GM12878 (cell line): ENCODE data around the gene CRP. TPM values are rescaled to one million over a fixed set of nuclear protein-coding genes. Genes with fewer than 3 reads are reported as not detected.

Source experiments
- ATAC-seq: fragments of 200-7000 bp; cut with Tn5 transposase; 3 replicates; pipeline ENCODE4 v1.9.1; 2020; ENCODE audit warnings: mild to moderate bottlenecking, moderate library complexity
- BruUV-seq: library from RNA; stranded (reverse); fragments of 400-500 nt; replicated peaks from 2 replicates; lab custom pipeline; 2021; lab: Mats Ljungman, UMichigan
- CTCF ChIA-PET: fragments of 300-600 bp; sonication (Branson Sonifier 250); formaldehyde crosslinking; extraction: SDS; loops from one replicate; lab custom pipeline; 2021; ENCODE audit warnings: inconsistent platforms; lab: Yijun Ruan, JAX
- POLR2A ChIA-PET: fragments of 350-600 bp; formaldehyde crosslinking; extraction: SDS; loops from one replicate; lab custom pipeline; 2021; ENCODE audit warnings: inconsistent platforms; lab: Charles Lee
- RAD21 ChIA-PET: fragments of 300-600 bp; sonication (Branson Sonifier 250); formaldehyde crosslinking; loops from one replicate; lab custom pipeline; 2023; ENCODE audit warnings: antibody characterized with exemption; ENCODE audit not compliant: unreplicated experiment; lab: Charles Lee
- SMC1A ChIA-PET: fragments of 300-600 bp; sonication (Branson Sonifier 250); formaldehyde crosslinking; loops from one replicate; lab custom pipeline; 2023; ENCODE audit not compliant: unreplicated experiment, uncharacterized antibody; lab: Charles Lee
- DNase-seq: peaks from one replicate; pipeline ENCODE4 v3.0.0-alpha.2; 2011; ENCODE audit warnings: low read depth, low spot score
- FAIRE-seq: peaks from 3 replicates; lab custom pipeline; 2011; peaks lifted over from hg19 to GRCh38; lab: Jason Lieb, UNC
- H2AFZ ChIP-seq: 2 replicates; pipeline ENCODE4 v1.6.0; 2011; ENCODE audit warnings: low read depth, low read length, control low read depth; ENCODE audit not compliant: control insufficient read depth
- H3K27ac ChIP-seq: 2 replicates; pipeline ENCODE4 v1.5.1; 2011; ENCODE audit warnings: control low read depth; ENCODE audit not compliant: control insufficient read depth, insufficient read depth
- H3K27me3 ChIP-seq, 2 experiments: replicated peaks in 1 of 2; 2 replicates each; pipeline versions ENCODE4 v1.6.0 to v1.6.1; 2011; ENCODE audit warnings: low read length in 1 of 2; ENCODE audit not compliant: control insufficient read depth in 2 of 2, insufficient read depth in 2 of 2
- H3K36me3 ChIP-seq, 2 experiments: 2 replicates each; pipeline ENCODE4 v1.5.1; 2011; ENCODE audit warnings: low read length in 1 of 2; ENCODE audit not compliant: control insufficient read depth in 2 of 2, insufficient read depth in 2 of 2
- H3K4me1 ChIP-seq: 2 replicates; pipeline ENCODE4 v1.6.1; 2011; ENCODE audit warnings: mild to moderate bottlenecking, low read length, moderate library complexity, mixed read lengths; ENCODE audit not compliant: control insufficient read depth, insufficient read depth
- H3K4me2 ChIP-seq: 2 replicates; pipeline ENCODE4 v1.6.0; 2011; ENCODE audit warnings: control low read depth; ENCODE audit not compliant: control insufficient read depth, insufficient read depth
- H3K4me3 ChIP-seq: fragments of 200-600 bp; sonication (generic); 2 replicates; pipeline ENCODE4 v1.5.1; 2016
- H3K79me2 ChIP-seq: 2 replicates; pipeline ENCODE4 v1.6.0; 2011; ENCODE audit warnings: low read length; ENCODE audit not compliant: control insufficient read depth, insufficient read depth
- H3K9ac ChIP-seq: 2 replicates; pipeline ENCODE4 v1.8.0; 2011; ENCODE audit warnings: low read length, control low read depth, mixed read lengths; ENCODE audit not compliant: control insufficient read depth, insufficient read depth
- H3K9me3 ChIP-seq: replicated peaks from 3 replicates; pipeline ENCODE4 v1.5.1; 2011; ENCODE audit warnings: mild to moderate bottlenecking, low read length; ENCODE audit not compliant: control insufficient read depth, insufficient read depth
- H4K20me1 ChIP-seq: 2 replicates; pipeline ENCODE4 v1.6.0; 2011; ENCODE audit not compliant: control insufficient read depth, insufficient read depth
- CEBPB ChIP-seq, 2 experiments: fragments of 150-350 bp in 1 of 2; IDR thresholded peaks; 2 replicates each; pipeline ENCODE4 v1.6.1; 2012 to 2014; ENCODE audit warnings: low read depth in 2 of 2, low read length in 2 of 2, borderline replicate concordance in 1 of 2, inconsistent platforms in 1 of 2
- CHD2 ChIP-seq: IDR thresholded peaks from 2 replicates; pipeline ENCODE4 v1.6.1; 2011; ENCODE audit warnings: low read depth, low read length, improper control_type of control experiment, borderline replicate concordance
- DPF2 ChIP-seq: fragments of 450-650 bp; IDR thresholded peaks from 2 replicates; pipeline ENCODE4 v1.6.1; 2017; ENCODE audit warnings: mild to moderate bottlenecking
- ELK1 ChIP-seq: IDR thresholded peaks from 2 replicates; pipeline ENCODE4 v1.6.1; 2012; ENCODE audit warnings: low read depth, low read length, improper control_type of control experiment
- FOXK2 ChIP-seq: fragments of 450-650 bp; IDR thresholded peaks from 2 replicates; pipeline ENCODE4 v1.6.1; 2017; ENCODE audit warnings: mild to moderate bottlenecking, moderate library complexity
- HCFC1 ChIP-seq: fragments of 150-350 bp; IDR thresholded peaks from 2 replicates; pipeline ENCODE4 v1.6.1; 2014; ENCODE audit warnings: low read length
- IRF4 ChIP-seq: IDR thresholded peaks from 2 replicates; pipeline ENCODE4 v1.6.1; 2011; ENCODE audit warnings: low read depth, low read length
- IRF5 ChIP-seq: fragments of 450-650 bp; IDR thresholded peaks from 2 replicates; pipeline ENCODE4 v1.6.1; 2017; ENCODE audit warnings: borderline replicate concordance
- PAX8 ChIP-seq: fragments of 450-650 bp; IDR thresholded peaks from 2 replicates; pipeline ENCODE4 v1.6.1; 2017; ENCODE audit warnings: mild to moderate bottlenecking, moderate library complexity
- RB1 ChIP-seq: fragments of 450-650 bp; formaldehyde crosslinking; IDR thresholded peaks from 2 replicates; pipeline ENCODE4 v1.6.1; 2017; ENCODE audit warnings: mild to moderate bottlenecking, borderline replicate concordance
- RBBP5 ChIP-seq: fragments of 200-600 bp; sonication (generic); conservative IDR thresholded peaks from 2 replicates; pipeline ENCODE4 v1.6.1; 2016
- REST ChIP-seq: IDR thresholded peaks from 2 replicates; pipeline ENCODE4 v1.6.1; 2012; ENCODE audit warnings: mild to moderate bottlenecking, low read depth, low read length
- SPI1 ChIP-seq: IDR thresholded peaks from 2 replicates; pipeline ENCODE4 v1.6.1; 2011; ENCODE audit warnings: low read depth, mild to moderate bottlenecking, low read length, moderate library complexity, borderline replicate concordance; ENCODE audit not compliant: insufficient read depth
- SREBF2 ChIP-seq: IDR thresholded peaks from 2 replicates; pipeline ENCODE4 v1.6.1; 2012; ENCODE audit warnings: mild to moderate bottlenecking, low read length
- YY1 ChIP-seq: IDR thresholded peaks from 2 replicates; pipeline ENCODE4 v1.6.1; 2011; ENCODE audit warnings: low read depth, mild to moderate bottlenecking, low read length
- WGBS: methylation state at CpG from one replicate; pipeline ENCODE4 v1.1.6; 2016; ENCODE audit warnings: low lambda C conversion rate; ENCODE audit not compliant: insufficient replicate concordance, insufficient coverage; ENCODE audit errors: missing lambda C conversion rate; 5-methylcytosine and 5-hydroxymethylcytosine counted together
- in situ Hi-C: fragments of 300-500 bp; cut with MboI; formaldehyde crosslinking; loops from 9 replicates; pipeline ENCODE4 v1.14.3; 2018; ENCODE audit warnings: mixed read lengths
- intact Hi-C: fragments of 100-400 bp; cut with micrococcal nuclease; formaldehyde crosslinking; loops from one replicate; pipeline ENCODE4 v1.14.2; 2022; ENCODE audit not compliant: unreplicated experiment
- polyA plus RNA-seq, 11 experiments: library from polyadenylated mRNA; depleted of rRNA in 4 of 11; unstranded in 6 of 11; stranded (reverse) in 5 of 11; fragments of >200 nt; fragmentation: Nextera tagmentation in 4 of 11; fragmentation: Illumina TruSeq in 1 of 11; extraction: Ambion mirVana in 4 of 11; extraction: Trizol in 1 of 11; gene quantifications; 1 replicate in 1 of 11; 2 replicates in 10 of 11; pipeline versions ENCODE4 v1.2.1 to v1.2.3, GENCODE V29; 2011 to 2016; ENCODE audit warnings: inconsistent platforms in 2 of 11, missing spikeins in 2 of 11, low read depth in 1 of 11
- total RNA-seq, 4 experiments: library from RNA; depleted of rRNA in 3 of 4; stranded (reverse); fragments of >200 nt in 3 of 4; fragmentation: Illumina TruSeq in 1 of 4; extraction: Trizol in 1 of 4; gene quantifications; 2 replicates each; pipeline versions ENCODE4 v1.2.1 to v1.2.3, GENCODE V29; 2013 to 2021

Gene CRP
- total and polyA plus RNA-seq, 10 of the 15 experiments (the other 5 are each of a cell fraction or from before 2014, with no cell fraction given), result 0.54 TPM; not detected in 9

- TF ChIP-seq REST, result no peak
Observed at GRCh38 chr1:159668739-159669138, 45.6 kb downstream of the CRP start (continued).

GRCh38 chr1:159664247-159664646 lies 50.1 kb downstream of the CRP start:
- Histone ChIP-seq H2AFZ (no peak overlapping the region), H4K20me1 (no peaks in the 10 kb centered on the region), H3K4me2 (no peak overlapping the region), H3K36me3 (no peaks in the 10 kb centered on the region), H3K9ac (no peak overlapping the region), H3K9me3 (no peaks in the 10 kb centered on the region), H3K4me1 (no peaks in the 10 kb centered on the region), H3K27me3 (no peaks in the 10 kb centered on the region), H3K79me2 (no peaks in the 10 kb centered on the region), H3K4me3 (no peak overlapping the region), H3K27ac (no peak overlapping the region)
- in situ Hi-C loops (no loop called here), intact Hi-C loops (no loop called here)
- ATAC-seq, result no peak
- BruUV-seq, result no TSS peak
- CTCF ChIA-PET, result no interaction called here
- RAD21 ChIA-PET, result no interaction called here
- WGBS, result 10% methylated on average over 3 of the region's 3 CpGs
- POLR2A ChIA-PET, result no interaction called here
- SMC1A ChIA-PET, result no interaction called here
- no peak for FAIRE-seq
- DNase-seq, result no peak
- TF ChIP-seq CHD2 (no peak), PAX8 (no peak), SPI1 (no peak), RBBP5 (no peak), SREBF2 (no peak), ELK1 (no peak), IRF5 (no peak), YY1 (no peak), RB1 (no peak), IRF4 (no peak), CEBPB (IDR thresholded peaks at IDR 0.05; ENCODE audit: borderline replicate concordance in 1 of 2, low read depth in 2 of 2, low read length in 2 of 2) (no peak), DPF2 (no peak), HCFC1 (no peak), FOXK2 (no peak)
